Measurements from ENCODE around the gene NOS3. TPM values are rescaled to one million over a fixed set of nuclear protein-coding genes. Genes with fewer than 3 reads are reported as not detected.

NOS3 gene
- polyA plus RNA-seq, 1 of the 3 experiments (the other 2 are of a cell fraction): 0.41 TPM

DNA sequence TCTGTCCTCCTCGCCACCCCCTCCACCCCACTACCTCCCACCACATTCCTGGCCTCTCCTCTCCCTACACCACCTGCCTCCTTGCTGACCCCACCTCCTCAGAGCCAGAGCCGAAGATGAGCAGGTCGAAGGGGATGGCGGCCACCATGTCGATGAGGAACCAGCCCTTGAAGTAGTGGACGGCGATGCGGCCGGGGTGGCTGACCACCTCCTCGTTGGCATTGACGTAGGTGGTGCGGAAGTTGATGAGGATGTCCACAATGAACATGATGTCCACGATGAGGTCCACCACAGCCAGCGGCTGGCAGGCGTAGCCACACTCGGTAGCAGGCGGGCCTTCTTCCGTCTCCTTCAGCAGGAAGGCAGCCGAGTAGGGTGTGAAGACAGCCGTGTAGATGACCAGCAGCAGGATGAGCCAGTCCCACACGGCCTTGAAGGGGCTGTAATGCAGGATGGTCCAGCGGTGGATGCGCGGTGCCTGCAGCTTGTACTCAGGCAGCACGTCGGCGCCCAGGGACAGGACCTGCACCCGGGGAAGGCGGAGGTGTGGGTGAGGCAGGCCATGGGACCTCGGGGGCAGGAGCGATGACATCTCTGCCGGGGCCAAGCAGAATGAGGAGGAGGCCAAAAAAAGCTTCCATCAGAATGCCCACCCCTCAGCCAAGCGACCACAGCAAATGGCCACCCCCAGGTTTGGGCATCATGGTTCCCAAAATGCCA lies 38.3 kb upstream of the NOS3 start:
- H3K4me3 ChIP-seq (ENCODE audit: low read depth in 2 of 2, low read length in 1 of 2): no peak overlapping the region
- POLR2A ChIA-PET: no interaction called here
- peaks cover 15% of the 10 kb centered on the region; the same call in 1 of the 2 replicates for H3K27me3 ChIP-seq (ENCODE audit: insufficient read depth)
- no peak overlapping the region for H3K9ac ChIP-seq
- no peaks in the 10 kb centered on the region for H3K9me3 ChIP-seq
- no peak for DNase-seq
- H3K79me2 ChIP-seq (ENCODE audit: insufficient read depth): no peaks in the 10 kb centered on the region
- no peaks in the 10 kb centered on the region for H3K9me2 ChIP-seq
- H3K27ac ChIP-seq (ENCODE audit: low read depth in 2 of 2, low read length in 1 of 2): no peak overlapping the region; a peak in 1 of 4 replicates
- WGBS (ENCODE audit: low lambda C conversion rate): 78% methylated on average over 32 of the region's 33 CpGs
- H3K4me2 ChIP-seq: no peak overlapping the region
- H4K20me1 ChIP-seq (ENCODE audit: insufficient read depth): no peaks in the 10 kb centered on the region
- H3K36me3 ChIP-seq (replicated peaks in 1 of 2; ENCODE audit: control insufficient read depth in 1 of 2, insufficient read depth in 2 of 2, low read length in 1 of 2): no peaks in the 10 kb centered on the region
- no peak overlapping the region for H2AFZ ChIP-seq (ENCODE audit: low read depth)
- no peaks in the 10 kb centered on the region for H3F3A ChIP-seq (replicated peaks; ENCODE audit: insufficient read depth)
- CTCF ChIA-PET: interaction anchor here (1.1 to 27.1 kb wide), 10 partner anchors 12 to 174 kb away, joined by 3 to 761 read pairs (median 12); partner anchors contain the start of gene NOS3
- no peak for TF ChIP-seq EP300 (IDR thresholded peaks at IDR 0.05; ENCODE audit: borderline replicate concordance in 1 of 2, low read depth in 1 of 2, low read length in 1 of 2)
- TF ChIP-seq RAD21 (IDR thresholded peaks at IDR 0.05; ENCODE audit: low read length): no peak
- no peak for TF ChIP-seq TEAD4 (IDR thresholded peaks at IDR 0.05; ENCODE audit: borderline replicate concordance, insufficient read depth)
- no peak for TF ChIP-seq SIN3A (IDR thresholded peaks at IDR 0.05; ENCODE audit: borderline replicate concordance, low read depth, low read length)
- TF ChIP-seq EZH2phosphoT487 (IDR thresholded peaks at IDR 0.05; ENCODE audit: borderline replicate concordance, low read depth): no peak
- no peak for TF ChIP-seq YY1 (IDR thresholded peaks at IDR 0.05; ENCODE audit: low read depth)
- TF ChIP-seq ELF1 (IDR thresholded peaks at IDR 0.05): no peak
- TF ChIP-seq SMC3 (IDR thresholded peaks at IDR 0.05; ENCODE audit: low read depth, low read length): no peak
- TF ChIP-seq, protein P1, sequence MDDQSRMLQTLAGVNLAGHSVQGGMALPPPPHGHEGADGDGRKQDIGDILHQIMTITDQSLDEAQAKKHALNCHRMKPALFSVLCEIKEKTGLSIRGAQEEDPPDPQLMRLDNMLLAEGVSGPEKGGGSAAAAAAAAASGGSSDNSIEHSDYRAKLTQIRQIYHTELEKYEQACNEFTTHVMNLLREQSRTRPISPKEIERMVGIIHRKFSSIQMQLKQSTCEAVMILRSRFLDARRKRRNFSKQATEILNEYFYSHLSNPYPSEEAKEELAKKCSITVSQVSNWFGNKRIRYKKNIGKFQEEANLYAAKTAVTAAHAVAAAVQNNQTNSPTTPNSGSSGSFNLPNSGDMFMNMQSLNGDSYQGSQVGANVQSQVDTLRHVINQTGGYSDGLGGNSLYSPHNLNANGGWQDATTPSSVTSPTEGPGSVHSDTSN (IDR thresholded peaks at IDR 0.05): no peak
- TF ChIP-seq, protein P2, sequence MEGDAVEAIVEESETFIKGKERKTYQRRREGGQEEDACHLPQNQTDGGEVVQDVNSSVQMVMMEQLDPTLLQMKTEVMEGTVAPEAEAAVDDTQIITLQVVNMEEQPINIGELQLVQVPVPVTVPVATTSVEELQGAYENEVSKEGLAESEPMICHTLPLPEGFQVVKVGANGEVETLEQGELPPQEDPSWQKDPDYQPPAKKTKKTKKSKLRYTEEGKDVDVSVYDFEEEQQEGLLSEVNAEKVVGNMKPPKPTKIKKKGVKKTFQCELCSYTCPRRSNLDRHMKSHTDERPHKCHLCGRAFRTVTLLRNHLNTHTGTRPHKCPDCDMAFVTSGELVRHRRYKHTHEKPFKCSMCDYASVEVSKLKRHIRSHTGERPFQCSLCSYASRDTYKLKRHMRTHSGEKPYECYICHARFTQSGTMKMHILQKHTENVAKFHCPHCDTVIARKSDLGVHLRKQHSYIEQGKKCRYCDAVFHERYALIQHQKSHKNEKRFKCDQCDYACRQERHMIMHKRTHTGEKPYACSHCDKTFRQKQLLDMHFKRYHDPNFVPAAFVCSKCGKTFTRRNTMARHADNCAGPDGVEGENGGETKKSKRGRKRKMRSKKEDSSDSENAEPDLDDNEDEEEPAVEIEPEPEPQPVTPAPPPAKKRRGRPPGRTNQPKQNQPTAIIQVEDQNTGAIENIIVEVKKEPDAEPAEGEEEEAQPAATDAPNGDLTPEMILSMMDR (IDR thresholded peaks at IDR 0.05): no peak
- TF ChIP-seq, protein P3, sequence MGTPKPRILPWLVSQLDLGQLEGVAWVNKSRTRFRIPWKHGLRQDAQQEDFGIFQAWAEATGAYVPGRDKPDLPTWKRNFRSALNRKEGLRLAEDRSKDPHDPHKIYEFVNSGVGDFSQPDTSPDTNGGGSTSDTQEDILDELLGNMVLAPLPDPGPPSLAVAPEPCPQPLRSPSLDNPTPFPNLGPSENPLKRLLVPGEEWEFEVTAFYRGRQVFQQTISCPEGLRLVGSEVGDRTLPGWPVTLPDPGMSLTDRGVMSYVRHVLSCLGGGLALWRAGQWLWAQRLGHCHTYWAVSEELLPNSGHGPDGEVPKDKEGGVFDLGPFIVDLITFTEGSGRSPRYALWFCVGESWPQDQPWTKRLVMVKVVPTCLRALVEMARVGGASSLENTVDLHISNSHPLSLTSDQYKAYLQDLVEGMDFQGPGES (IDR thresholded peaks at IDR 0.05; ENCODE audit: low read depth, low read length): no peak
- TF ChIP-seq JUND (IDR thresholded peaks at IDR 0.05): no peak
- H3K4me1 ChIP-seq (ENCODE audit: control insufficient read depth in 1 of 2, insufficient read depth in 2 of 2, low read depth in 1 of 2, low read length in 1 of 2): peaks cover 0 to 90% of the 10 kb centered on the region in 2 experiments; a peak in 2 of 4 replicates
